GM23248 (cell line): ENCODE results near the gene CNTNAP5. TPM values are rescaled to one million over a fixed set of nuclear protein-coding genes. Genes with fewer than 3 reads are reported as not detected.

Experiments
- DNase-seq: peaks from one replicate; pipeline ENCODE4 v3.0.0-alpha.2; 2015
- H2AFZ ChIP-seq: fragments of 200-600 bp; sonication (generic); 2 replicates; pipeline ENCODE4 v1.6.1; 2016; ENCODE audit warnings: antibody characterized with exemption
- H3F3A ChIP-seq: fragments of 200-600 bp; sonication (generic); 2 replicates; pipeline ENCODE4 v1.6.1; 2016; ENCODE audit warnings: mild to moderate bottlenecking, antibody characterized with exemption, mixed run types; ENCODE audit not compliant: insufficient read depth
- H3K27ac ChIP-seq: fragments of 200-600 bp; sonication (generic); 2 replicates; pipeline ENCODE4 v1.5.1; 2016; ENCODE audit warnings: mild to moderate bottlenecking
- H3K27me3 ChIP-seq: fragments of 200-600 bp; sonication (generic); replicated peaks from 2 replicates; pipeline ENCODE4 v1.6.1; 2016; ENCODE audit warnings: mild to moderate bottlenecking; ENCODE audit not compliant: insufficient read depth
- H3K36me3 ChIP-seq: fragments of 200-600 bp; sonication (generic); 2 replicates; pipeline ENCODE4 v1.6.1; 2016; ENCODE audit warnings: low read depth, mild to moderate bottlenecking
- H3K4me1 ChIP-seq: fragments of 200-600 bp; sonication (generic); 2 replicates; pipeline ENCODE4 v1.6.1; 2016; ENCODE audit warnings: mild to moderate bottlenecking; ENCODE audit not compliant: insufficient read depth
- H3K4me2 ChIP-seq: fragments of 200-600 bp; sonication (generic); one replicate; pipeline ENCODE4 v1.6.1; 2016; ENCODE audit warnings: mild to moderate bottlenecking; ENCODE audit not compliant: unreplicated experiment
- H3K4me3 ChIP-seq: fragments of 200-600 bp; sonication (generic); 2 replicates; pipeline ENCODE4 v1.5.1; 2016; ENCODE audit warnings: mild to moderate bottlenecking
- H3K79me2 ChIP-seq: fragments of 200-600 bp; sonication (generic); 2 replicates; pipeline ENCODE4 v1.6.1; 2016; ENCODE audit warnings: mild to moderate bottlenecking; ENCODE audit not compliant: insufficient read depth
- H3K9ac ChIP-seq: fragments of 200-600 bp; sonication (generic); 2 replicates; pipeline ENCODE4 v1.6.1; 2016; ENCODE audit warnings: mild to moderate bottlenecking
- H3K9me2 ChIP-seq: fragments of 200-600 bp; sonication (generic); 2 replicates; pipeline ENCODE4 v1.6.1; 2016; ENCODE audit warnings: mixed run types, mild to moderate bottlenecking, moderate library complexity; ENCODE audit not compliant: insufficient read depth
- H3K9me3 ChIP-seq: fragments of 200-600 bp; sonication (generic); one replicate; pipeline ENCODE4 v1.6.1; 2017; ENCODE audit warnings: low read depth
- H4K20me1 ChIP-seq: fragments of 200-600 bp; sonication (generic); 2 replicates; pipeline ENCODE4 v1.6.0; 2016; ENCODE audit not compliant: insufficient read depth
- EZH2 ChIP-seq: fragments of 200-600 bp; sonication (generic); IDR thresholded peaks from 2 replicates; pipeline ENCODE4 v1.6.1; 2018; ENCODE audit warnings: antibody characterized with exemption, mild to moderate bottlenecking; ENCODE audit not compliant: insufficient read depth, poor library complexity, severe bottlenecking
- EZH2phosphoT487 ChIP-seq: fragments of 200-600 bp; sonication (generic); IDR thresholded peaks from 2 replicates; pipeline ENCODE4 v1.6.1; 2018; ENCODE audit warnings: antibody characterized with exemption, moderate library complexity, mild to moderate bottlenecking, low read depth; ENCODE audit not compliant: insufficient read depth
- WGBS, 2 experiments: methylation state at CpG; one replicate each; pipeline ENCODE4 v1.1.6; 2015 to 2017; ENCODE audit warnings: low lambda C conversion rate in 2 of 2, low coverage in 1 of 2; ENCODE audit errors: missing lambda C conversion rate in 2 of 2; 5-methylcytosine and 5-hydroxymethylcytosine counted together
- in situ Hi-C: fragments of 300-500 bp; cut with MboI; formaldehyde crosslinking; loops from 2 replicates; pipeline ENCODE4 v1.15.0; 2020
- polyA plus RNA-seq: library from polyadenylated mRNA; unstranded; fragments of >200 nt; fragmentation: Nextera tagmentation; extraction: Ambion mirVana; gene quantifications from 2 replicates; pipeline ENCODE4 v1.2.1, GENCODE V29; 2016
- total RNA-seq: library from RNA; depleted of rRNA; stranded (reverse); fragments of >200 nt; shearing (Covaris generic); gene quantifications from 2 replicates; pipeline ENCODE4 v1.2.3, GENCODE V29; 2014

The CNTNAP5 gene
- total and polyA plus RNA-seq, 2 experiments from 2014 or later = not detected

- no peak overlapping the region for H3K9ac ChIP-seq
- no peaks in the 10 kb centered on the region for H3K36me3 ChIP-seq
- 17 to 36% methylated on average over 1 of the region's 1 CpG for WGBS, 2 experiments
- TF ChIP-seq EZH2 = no peak
- TF ChIP-seq EZH2phosphoT487 = no peak
- no peak for DNase-seq
- no peaks in the 10 kb centered on the region for H4K20me1 ChIP-seq
- H3K9me2 ChIP-seq = no peaks in the 10 kb centered on the region
- no peaks in the 10 kb centered on the region for H3F3A ChIP-seq
- in situ Hi-C loops = no loop called here
- no peaks in the 10 kb centered on the region for H3K27me3 ChIP-seq
- H3K27ac ChIP-seq = no peak overlapping the region
- H3K9me3 ChIP-seq = no peaks in the 10 kb centered on the region
- H3K4me3 ChIP-seq = no peak overlapping the region
- no peak overlapping the region for H2AFZ ChIP-seq
- no peaks in the 10 kb centered on the region for H3K4me1 ChIP-seq
- H3K79me2 ChIP-seq = no peaks in the 10 kb centered on the region
- H3K4me2 ChIP-seq = no peak overlapping the region
Measured at GRCh38 chr2:124888431-124888830, 863.3 kb downstream of the CNTNAP5 start.

GRCh38 chr2:124894199-124894598 lies 869.1 kb downstream of the CNTNAP5 start:
- Histone ChIP-seq H4K20me1 (no peaks in the 10 kb centered on the region), H3K4me1 (no peaks in the 10 kb centered on the region), H3K9ac (no peak overlapping the region), H3K36me3 (no peaks in the 10 kb centered on the region), H3K9me3 (no peaks in the 10 kb centered on the region), H3F3A (no peaks in the 10 kb centered on the region), H2AFZ (no peak overlapping the region), H3K4me3 (no peak overlapping the region), H3K27me3 (no peaks in the 10 kb centered on the region), H3K27ac (no peak overlapping the region), H3K9me2 (no peaks in the 10 kb centered on the region), H3K79me2 (no peaks in the 10 kb centered on the region), H3K4me2 (no peak overlapping the region)
- in situ Hi-C loops = no loop called here
- 6 to 9% methylated on average over 2 of the region's 2 CpGs for WGBS, 2 experiments
- DNase-seq = no peak
- TF ChIP-seq EZH2 (no peak), EZH2phosphoT487 (no peak)

- no peak overlapping the region for H3K4me2 ChIP-seq
- H3K4me3 ChIP-seq = no peak overlapping the region
- H3K4me1 ChIP-seq = no peaks in the 10 kb centered on the region
- no peaks in the 10 kb centered on the region for H3F3A ChIP-seq
- no peaks in the 10 kb centered on the region for H3K27me3 ChIP-seq
- H3K9ac ChIP-seq = no peak overlapping the region
- TF ChIP-seq EZH2phosphoT487 (no peak), EZH2 (no peak)
- no peaks in the 10 kb centered on the region for H3K9me3 ChIP-seq
- in situ Hi-C loops = no loop called here
- H3K9me2 ChIP-seq = no peaks in the 10 kb centered on the region
- 34 to 42% methylated on average over 4 of the region's 4 CpGs for WGBS, 2 experiments
- no peak for DNase-seq
- no peaks in the 10 kb centered on the region for H3K36me3 ChIP-seq
- H3K27ac ChIP-seq = no peak overlapping the region
- no peaks in the 10 kb centered on the region for H3K79me2 ChIP-seq
- H4K20me1 ChIP-seq = no peaks in the 10 kb centered on the region
- H2AFZ ChIP-seq = no peak overlapping the region
Measured at GRCh38 chr2:124898827-124899226, 873.7 kb downstream of the CNTNAP5 start.

DNA sequence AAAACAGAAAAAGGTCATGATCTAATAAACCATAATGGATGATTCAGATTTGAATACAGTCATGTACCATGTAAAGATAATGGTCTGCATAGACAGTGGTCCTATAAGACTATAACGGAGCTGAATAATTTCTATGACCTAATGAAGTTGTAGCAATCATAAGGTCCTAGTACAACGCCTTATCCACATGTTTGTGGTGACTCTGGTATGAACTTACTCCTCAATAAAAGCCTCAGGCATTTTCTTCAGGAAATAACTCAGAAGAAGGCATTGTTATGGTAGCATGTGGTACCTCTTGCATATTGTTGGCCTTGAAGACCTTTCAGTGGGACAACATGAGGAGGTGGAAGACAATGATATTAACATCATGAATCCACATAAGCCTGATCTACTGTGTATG lies 883.3 kb downstream of the CNTNAP5 start:
- H3K4me1 ChIP-seq = no peaks in the 10 kb centered on the region
- no peak overlapping the region for H3K4me3 ChIP-seq
- H3K27me3 ChIP-seq = no peaks in the 10 kb centered on the region
- H3K9ac ChIP-seq = no peak overlapping the region
- in situ Hi-C loops = no loop called here
- H3K9me3 ChIP-seq = no peaks in the 10 kb centered on the region
- H3K79me2 ChIP-seq = no peaks in the 10 kb centered on the region
- WGBS, 2 experiments = 6 to 9% methylated on average over 2 of the region's 2 CpGs
- TF ChIP-seq EZH2 (no peak), EZH2phosphoT487 (no peak)
- H4K20me1 ChIP-seq = no peaks in the 10 kb centered on the region
- no peak overlapping the region for H2AFZ ChIP-seq
- H3K9me2 ChIP-seq = no peaks in the 10 kb centered on the region
- no peak overlapping the region for H3K27ac ChIP-seq
- H3K36me3 ChIP-seq = no peaks in the 10 kb centered on the region
- no peak for DNase-seq
- H3F3A ChIP-seq = no peaks in the 10 kb centered on the region
- H3K4me2 ChIP-seq = no peak overlapping the region

DNA sequence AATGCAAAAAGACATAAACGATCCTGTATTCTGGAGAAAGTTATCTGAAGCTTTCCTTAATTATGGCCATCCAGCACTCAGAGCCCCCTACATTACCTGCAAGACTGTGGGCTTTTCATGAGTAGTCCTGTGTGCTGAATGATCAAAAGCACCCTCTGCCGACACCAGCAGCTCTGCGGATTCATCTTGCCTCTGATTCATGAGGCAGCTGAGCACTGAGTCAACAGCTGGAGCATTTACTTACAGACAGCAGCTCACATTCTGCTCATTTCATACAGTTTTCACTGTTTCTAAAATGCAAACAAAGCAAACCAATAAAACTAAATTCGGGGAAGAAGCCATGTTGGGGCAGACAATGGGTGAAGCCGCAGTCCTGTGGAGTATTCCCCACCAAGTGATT lies 886.5 kb downstream of the CNTNAP5 start:
- no peaks in the 10 kb centered on the region for H4K20me1 ChIP-seq
- H3K79me2 ChIP-seq = no peaks in the 10 kb centered on the region
- DNase-seq = no peak
- H3K9me3 ChIP-seq = no peaks in the 10 kb centered on the region
- no peak overlapping the region for H3K4me2 ChIP-seq
- in situ Hi-C loops = no loop called here
- H3K4me1 ChIP-seq = no peaks in the 10 kb centered on the region
- 18 to 24% methylated on average over 5 of the region's 5 CpGs for WGBS, 2 experiments
- H3K27me3 ChIP-seq = no peaks in the 10 kb centered on the region
- no peaks in the 10 kb centered on the region for H3K9me2 ChIP-seq
- H3K36me3 ChIP-seq = no peaks in the 10 kb centered on the region
- H2AFZ ChIP-seq = no peak overlapping the region
- TF ChIP-seq EZH2 = no peak
- no peak for TF ChIP-seq EZH2phosphoT487
- no peaks in the 10 kb centered on the region for H3F3A ChIP-seq
- no peak overlapping the region for H3K27ac ChIP-seq
- H3K9ac ChIP-seq = no peak overlapping the region
- H3K4me3 ChIP-seq = no peak overlapping the region
